ENCODE results near the gene ABHD17C.

DNA sequence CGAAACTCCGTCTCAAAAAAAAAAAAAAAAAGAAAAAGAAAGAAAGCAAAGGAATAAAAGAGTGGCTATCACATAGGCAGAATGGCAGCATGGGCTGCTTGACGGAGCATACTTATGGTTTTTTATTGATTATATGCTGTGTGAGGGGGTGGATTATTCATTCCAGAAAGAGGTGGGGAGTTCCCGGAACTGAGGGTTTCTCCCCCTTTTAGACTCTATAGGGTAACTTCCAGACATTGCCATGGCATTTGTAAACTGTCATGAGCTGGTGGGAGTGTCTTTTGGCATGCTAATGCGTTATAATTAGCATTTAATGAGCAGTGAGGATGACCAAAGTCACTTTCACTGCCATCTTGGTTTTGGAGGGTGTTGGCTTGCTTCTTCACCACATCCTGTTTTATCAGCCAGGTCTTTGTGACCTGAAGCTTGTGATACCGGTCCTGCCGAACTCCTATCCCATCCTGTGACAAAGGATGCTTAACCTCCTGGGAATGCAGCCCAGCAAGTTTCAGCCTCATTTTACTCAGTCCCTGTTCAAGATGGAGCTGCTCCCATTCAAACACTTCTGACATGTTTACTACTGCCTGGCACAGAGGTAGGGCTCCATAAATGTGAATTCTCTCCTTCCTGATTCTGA lies 15.8 kb upstream of the ABHD17C start:
- TF ChIP-seq, protein P1, sequence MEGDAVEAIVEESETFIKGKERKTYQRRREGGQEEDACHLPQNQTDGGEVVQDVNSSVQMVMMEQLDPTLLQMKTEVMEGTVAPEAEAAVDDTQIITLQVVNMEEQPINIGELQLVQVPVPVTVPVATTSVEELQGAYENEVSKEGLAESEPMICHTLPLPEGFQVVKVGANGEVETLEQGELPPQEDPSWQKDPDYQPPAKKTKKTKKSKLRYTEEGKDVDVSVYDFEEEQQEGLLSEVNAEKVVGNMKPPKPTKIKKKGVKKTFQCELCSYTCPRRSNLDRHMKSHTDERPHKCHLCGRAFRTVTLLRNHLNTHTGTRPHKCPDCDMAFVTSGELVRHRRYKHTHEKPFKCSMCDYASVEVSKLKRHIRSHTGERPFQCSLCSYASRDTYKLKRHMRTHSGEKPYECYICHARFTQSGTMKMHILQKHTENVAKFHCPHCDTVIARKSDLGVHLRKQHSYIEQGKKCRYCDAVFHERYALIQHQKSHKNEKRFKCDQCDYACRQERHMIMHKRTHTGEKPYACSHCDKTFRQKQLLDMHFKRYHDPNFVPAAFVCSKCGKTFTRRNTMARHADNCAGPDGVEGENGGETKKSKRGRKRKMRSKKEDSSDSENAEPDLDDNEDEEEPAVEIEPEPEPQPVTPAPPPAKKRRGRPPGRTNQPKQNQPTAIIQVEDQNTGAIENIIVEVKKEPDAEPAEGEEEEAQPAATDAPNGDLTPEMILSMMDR (conservative IDR thresholded peaks at IDR 0.05; ENCODE audit: low read depth in 2 of 2), result no peak
- TF ChIP-seq EZH2phosphoT487 (IDR thresholded peaks at IDR 0.05; ENCODE audit: unreplicated experiment), result no peak
